LNCaP clone FGC (cell line): Measurements from ENCODE around the gene ELP5.
A peak's percentile ranks its signal among the peaks of the same experiment; 100 is the strongest.

Experiments used
- DNase-seq: peaks from one replicate; pipeline ENCODE4 v3.0.0-alpha.2; 2011; ENCODE audit warnings: low read depth
- H3K4me3 ChIP-seq: 2 replicates; pipeline ENCODE4 v1.5.1; 2011; ENCODE audit warnings: mild to moderate bottlenecking, low read depth, low read length, control low read depth
- TF ChIP-seq, protein P1 (sequence below): IDR thresholded peaks from 2 replicates; pipeline ENCODE4 v1.5.1; 2012; ENCODE audit warnings: mild to moderate bottlenecking; ENCODE audit not compliant: control insufficient read depth, insufficient read depth; ENCODE audit errors: extremely low read depth

The ELP5 gene

DNA sequence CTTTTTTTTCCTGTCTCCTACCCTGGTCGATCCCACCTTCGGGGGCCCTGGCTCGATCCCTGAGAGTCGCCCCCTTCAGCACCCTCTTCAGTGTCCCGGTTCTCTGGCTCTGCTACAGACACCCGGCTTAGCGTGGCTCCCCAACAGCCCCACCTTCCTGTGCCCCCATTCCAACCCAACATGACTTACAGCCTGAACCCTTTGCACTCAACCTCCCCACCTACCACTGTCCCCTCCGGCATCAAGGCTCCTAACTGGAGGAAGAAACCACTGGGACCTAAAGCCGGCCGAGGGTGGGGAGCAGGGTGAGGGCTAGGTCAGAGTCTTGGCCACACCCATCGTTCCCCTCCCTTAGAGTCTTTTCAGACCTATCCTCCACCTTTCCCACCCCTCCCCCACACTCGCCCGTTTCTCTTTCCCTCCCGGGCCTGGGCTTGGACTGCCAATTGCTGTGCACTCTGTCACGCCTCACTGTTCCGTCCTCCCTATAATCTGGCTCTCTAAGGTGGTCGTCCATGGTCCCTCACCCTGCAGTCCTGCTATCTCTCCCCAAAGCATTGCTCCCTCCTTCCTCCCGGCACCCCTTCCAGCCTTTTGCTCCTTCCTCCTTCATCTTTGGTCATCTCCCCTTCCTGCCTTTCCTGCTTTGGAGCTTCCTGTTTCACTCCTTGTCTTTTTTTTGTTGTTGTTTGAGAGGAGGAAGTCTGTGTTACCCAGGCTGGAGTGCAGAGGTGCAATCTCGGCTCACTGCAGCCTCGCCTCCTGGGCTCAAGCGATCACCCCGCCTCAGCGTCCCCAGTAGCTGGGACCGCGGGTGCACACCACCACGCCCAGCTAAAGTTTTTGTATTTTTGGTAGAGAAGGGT is 11.2 kb downstream of the ELP5 start:
- peak overlapping the region; percentile 96 for H3K4me3 ChIP-seq
- peak; percentile 73 for DNase-seq
- TF ChIP-seq, protein P1, sequence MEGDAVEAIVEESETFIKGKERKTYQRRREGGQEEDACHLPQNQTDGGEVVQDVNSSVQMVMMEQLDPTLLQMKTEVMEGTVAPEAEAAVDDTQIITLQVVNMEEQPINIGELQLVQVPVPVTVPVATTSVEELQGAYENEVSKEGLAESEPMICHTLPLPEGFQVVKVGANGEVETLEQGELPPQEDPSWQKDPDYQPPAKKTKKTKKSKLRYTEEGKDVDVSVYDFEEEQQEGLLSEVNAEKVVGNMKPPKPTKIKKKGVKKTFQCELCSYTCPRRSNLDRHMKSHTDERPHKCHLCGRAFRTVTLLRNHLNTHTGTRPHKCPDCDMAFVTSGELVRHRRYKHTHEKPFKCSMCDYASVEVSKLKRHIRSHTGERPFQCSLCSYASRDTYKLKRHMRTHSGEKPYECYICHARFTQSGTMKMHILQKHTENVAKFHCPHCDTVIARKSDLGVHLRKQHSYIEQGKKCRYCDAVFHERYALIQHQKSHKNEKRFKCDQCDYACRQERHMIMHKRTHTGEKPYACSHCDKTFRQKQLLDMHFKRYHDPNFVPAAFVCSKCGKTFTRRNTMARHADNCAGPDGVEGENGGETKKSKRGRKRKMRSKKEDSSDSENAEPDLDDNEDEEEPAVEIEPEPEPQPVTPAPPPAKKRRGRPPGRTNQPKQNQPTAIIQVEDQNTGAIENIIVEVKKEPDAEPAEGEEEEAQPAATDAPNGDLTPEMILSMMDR, result no peak

DNA sequence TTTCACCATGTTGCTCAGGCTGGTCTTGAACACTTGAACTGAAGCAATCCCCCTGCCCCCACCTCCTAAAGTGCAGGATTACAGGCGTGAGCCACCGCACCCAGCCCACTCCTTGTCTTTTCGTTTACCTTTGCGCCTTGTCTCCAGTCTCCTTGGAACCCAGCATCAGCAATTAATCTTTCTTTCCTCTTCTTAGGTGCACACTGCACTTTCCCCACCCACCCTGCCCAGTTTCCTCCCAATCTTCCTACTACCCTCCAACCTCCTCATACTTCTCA is 11.7 kb downstream of the ELP5 start:
- TF ChIP-seq, protein P1, result no peak
- no peak for DNase-seq
- peak overlapping the region; percentile 96 for H3K4me3 ChIP-seq

DNA sequence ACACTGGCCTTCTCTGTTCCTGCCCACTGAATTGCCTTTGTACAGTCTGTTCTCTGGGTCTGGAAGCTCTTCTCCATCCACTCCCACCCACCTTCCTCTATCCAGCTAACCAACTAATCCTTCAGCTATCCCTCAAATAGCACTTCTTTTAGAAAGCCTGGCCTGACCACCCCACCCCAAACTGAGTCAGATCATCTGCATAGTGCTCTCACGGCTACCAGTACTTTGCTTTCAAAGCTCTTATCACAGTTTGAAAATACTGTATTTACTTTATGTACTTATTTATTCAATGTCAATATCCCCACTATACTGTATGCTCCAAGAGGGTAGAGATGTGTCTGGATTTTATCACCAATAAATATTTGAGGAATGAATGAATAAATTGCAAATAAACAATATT is 14.8 kb downstream of the ELP5 start:
- no peak overlapping the region for H3K4me3 ChIP-seq
- DNase-seq, result no peak
- TF ChIP-seq, protein P1, result no peak

DNA sequence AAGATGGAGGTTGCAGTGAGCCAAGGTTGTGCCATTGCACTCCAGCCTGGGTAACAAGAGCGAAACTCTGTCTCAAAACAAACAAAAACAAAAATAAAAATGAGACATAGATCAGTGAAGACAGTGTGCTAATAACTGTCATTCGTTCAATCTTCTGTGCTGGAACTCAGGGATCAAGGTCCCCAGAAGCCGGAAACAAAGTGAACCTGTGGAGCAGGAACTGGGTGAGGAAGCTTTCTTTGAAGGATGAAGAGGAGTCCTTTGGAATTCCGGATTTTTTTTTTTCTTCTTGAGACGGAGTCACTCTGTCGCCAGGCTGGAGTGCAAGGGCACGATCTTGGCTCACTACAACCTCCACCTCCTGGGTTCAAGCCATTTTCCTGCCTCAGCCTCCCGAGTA is 27.4 kb downstream of the ELP5 start:
- TF ChIP-seq, protein P1, result no peak
- no peak overlapping the region for H3K4me3 ChIP-seq
- DNase-seq, result no peak

DNA sequence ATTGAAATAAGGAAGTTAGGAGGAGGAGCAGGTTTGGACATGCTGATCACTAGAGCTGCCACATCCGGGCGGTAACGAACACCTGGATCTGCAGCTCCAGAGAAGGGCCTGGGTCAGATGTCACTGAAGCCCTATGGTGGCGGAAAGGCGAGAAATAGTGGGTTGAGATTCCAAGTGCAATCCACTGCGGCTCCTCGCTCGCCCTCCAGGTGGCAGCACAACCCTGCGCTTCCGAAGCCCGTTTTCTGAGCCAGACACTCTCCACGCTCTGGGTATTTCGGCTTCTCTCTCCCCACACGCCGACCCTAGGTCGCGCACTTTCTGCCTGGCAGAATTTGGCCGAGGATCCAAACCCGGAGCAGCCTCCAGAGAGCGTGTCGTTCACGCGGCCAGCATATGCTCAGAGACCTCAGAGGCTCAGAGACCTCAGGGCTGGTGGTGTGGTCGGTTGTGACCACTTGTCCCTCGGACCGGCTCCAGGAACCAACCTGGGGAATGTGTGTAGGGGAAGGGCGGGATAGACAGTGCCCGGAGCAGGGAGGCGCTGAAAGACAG is 28.6 kb downstream of the ELP5 start:
- TF ChIP-seq, protein P1, result peak; percentile 90
- peak overlapping the region; percentile 70 for H3K4me3 ChIP-seq
- DNase-seq, result peak; percentile 69

DNA sequence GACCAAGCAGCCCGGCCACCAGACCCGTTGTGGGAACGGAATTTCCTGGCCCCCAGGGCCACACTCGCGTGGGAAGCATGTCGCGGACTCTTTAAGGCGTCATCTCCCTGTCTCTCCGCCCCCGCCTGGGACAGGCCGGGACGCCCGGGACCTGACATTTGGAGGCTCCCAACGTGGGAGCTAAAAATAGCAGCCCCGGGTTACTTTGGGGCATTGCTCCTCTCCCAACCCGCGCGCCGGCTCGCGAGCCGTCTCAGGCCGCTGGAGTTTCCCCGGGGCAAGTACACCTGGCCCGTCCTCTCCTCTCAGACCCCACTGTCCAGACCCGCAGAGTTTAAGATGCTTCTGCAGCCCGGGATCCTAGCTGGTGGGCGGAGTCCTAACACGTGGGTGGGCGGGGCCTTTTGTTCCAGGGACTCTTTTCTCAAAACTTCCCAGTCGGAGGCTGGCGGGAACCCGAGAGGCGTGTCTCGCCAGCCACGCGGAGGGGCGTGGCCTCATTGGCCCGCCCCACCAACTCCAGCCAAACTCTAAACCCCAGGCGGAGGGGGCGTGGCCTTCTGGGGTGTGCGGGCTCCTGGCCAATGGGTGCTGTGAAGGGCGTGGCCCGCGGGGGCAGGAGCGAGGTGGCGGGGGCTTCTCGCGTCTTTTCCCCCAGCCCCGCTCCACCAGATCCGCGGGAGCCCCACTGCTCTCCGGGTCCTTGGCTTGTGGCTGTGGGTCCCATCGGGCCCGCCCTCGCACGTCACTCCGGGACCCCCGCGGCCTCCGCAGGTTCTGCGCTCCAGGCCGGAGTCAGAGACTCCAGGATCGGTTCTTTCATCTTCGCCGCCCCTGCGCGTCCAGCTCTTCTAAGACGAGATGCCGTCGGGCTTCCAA is 29.3 kb downstream of the ELP5 start, which contains the start of gene SLC2A4:
Gene SLC2A4, plus strand, starts transcription at position 645 of the 879 bp plus-strand sequence. Its CDS starts 217 bp downstream, at position 862.
- H3K4me3 ChIP-seq, result peak within 1 kb of the TSS; percentile 70
- TF ChIP-seq, protein P1, result no peak
- DNase-seq, result peak; percentile 84
